ENCODE data around the gene ZNF860. TPM values are rescaled to one million over a fixed set of nuclear protein-coding genes. Genes with fewer than 3 reads are reported as not detected.

Gene ZNF860
- total RNA-seq, 3 donors from 2014 or later, result 0.63 to 1.0 (median 0.70) TPM

- DNase-seq, result no peak
- no peaks in the 10 kb centered on the region for H3K4me1 ChIP-seq (ENCODE audit: low read depth)
- TF ChIP-seq, protein P1, sequence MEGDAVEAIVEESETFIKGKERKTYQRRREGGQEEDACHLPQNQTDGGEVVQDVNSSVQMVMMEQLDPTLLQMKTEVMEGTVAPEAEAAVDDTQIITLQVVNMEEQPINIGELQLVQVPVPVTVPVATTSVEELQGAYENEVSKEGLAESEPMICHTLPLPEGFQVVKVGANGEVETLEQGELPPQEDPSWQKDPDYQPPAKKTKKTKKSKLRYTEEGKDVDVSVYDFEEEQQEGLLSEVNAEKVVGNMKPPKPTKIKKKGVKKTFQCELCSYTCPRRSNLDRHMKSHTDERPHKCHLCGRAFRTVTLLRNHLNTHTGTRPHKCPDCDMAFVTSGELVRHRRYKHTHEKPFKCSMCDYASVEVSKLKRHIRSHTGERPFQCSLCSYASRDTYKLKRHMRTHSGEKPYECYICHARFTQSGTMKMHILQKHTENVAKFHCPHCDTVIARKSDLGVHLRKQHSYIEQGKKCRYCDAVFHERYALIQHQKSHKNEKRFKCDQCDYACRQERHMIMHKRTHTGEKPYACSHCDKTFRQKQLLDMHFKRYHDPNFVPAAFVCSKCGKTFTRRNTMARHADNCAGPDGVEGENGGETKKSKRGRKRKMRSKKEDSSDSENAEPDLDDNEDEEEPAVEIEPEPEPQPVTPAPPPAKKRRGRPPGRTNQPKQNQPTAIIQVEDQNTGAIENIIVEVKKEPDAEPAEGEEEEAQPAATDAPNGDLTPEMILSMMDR (IDR thresholded peaks at IDR 0.05), result no peak
- H3K9me3 ChIP-seq, result no peaks in the 10 kb centered on the region
- no peak overlapping the region for H3K4me3 ChIP-seq
- no peaks in the 10 kb centered on the region for H3K36me3 ChIP-seq (ENCODE audit: low read depth)
- no peak for ATAC-seq
- intact Hi-C loops (cut with DNase I, micrococcal nuclease), result no loop called here
Observed at GRCh38 chr3:31937225-31937624, 44.3 kb upstream of the ZNF860 start.

DNA sequence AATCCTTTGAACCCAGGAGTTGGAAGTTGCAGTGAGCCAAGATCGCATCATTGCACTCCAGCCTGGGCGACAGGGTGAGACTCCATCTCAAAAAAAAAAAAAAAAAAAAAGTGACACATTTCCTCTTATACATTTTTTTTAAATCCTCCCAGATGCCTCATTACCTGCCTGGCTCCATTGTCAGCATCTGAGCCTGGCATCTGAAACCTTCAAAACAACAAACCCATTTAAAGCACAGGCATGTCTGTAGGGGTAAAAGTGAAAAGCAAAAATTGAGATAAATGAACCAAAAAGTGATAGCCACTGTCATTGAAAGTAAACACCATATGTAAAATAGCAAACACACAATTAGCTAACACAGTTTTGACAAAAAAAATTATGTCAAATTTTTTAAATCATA is 39.1 kb upstream of the ZNF860 start:
- TF ChIP-seq, protein P1 (IDR thresholded peaks at IDR 0.05), result no peak
- Histone ChIP-seq H3K36me3 (ENCODE audit: low read depth) (no peaks in the 10 kb centered on the region), H3K4me3 (no peak overlapping the region), H3K4me1 (ENCODE audit: low read depth) (no peaks in the 10 kb centered on the region), H3K9me3 (no peaks in the 10 kb centered on the region)
- DNase-seq, result no peak
- intact Hi-C loops (cut with DNase I, micrococcal nuclease), result no loop called here
- ATAC-seq, result no peak

DNA sequence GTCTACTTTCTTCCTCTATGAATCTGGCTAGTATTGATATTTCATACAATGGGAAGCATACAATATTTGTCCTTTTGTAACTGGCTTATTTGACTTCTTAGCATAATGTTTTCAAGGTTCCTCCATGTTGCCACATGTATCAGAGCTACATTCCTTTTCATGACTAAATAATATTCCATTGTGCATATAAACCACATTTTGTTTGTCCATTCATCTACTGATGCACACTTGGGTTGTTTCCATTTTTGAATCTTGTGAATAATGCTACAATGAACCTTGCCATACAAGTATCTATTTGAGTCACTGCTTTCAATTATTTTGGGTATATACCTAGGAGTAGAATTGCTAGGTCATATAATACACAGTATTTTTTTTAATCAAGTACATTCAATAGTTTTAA is 38.5 kb upstream of the ZNF860 start:
- Histone ChIP-seq H3K4me3 (no peak overlapping the region), H3K36me3 (ENCODE audit: low read depth) (no peaks in the 10 kb centered on the region), H3K9me3 (no peaks in the 10 kb centered on the region), H3K4me1 (ENCODE audit: low read depth) (no peaks in the 10 kb centered on the region)
- DNase-seq (no peak), ATAC-seq (no peak)
- intact Hi-C loops (cut with DNase I, micrococcal nuclease), result no loop called here
- TF ChIP-seq, protein P1 (IDR thresholded peaks at IDR 0.05), result no peak

DNA sequence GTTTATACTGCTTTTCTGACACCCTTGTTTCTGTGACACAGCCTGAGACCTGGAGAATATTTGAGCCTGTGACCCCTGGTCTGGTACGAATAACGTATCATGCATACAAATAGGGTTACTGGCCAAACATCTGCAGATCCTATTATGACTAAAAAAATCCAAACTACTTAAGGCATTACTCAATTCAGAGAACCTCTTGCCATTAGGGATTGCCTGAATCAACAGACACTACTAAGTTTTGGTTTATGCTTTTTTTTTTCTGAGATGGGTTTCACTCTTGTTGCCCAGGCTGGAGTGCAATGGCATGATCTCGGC is 35.9 kb upstream of the ZNF860 start:
- Histone ChIP-seq H3K4me3 (no peak overlapping the region), H3K4me1 (ENCODE audit: low read depth) (no peaks in the 10 kb centered on the region), H3K9me3 (no peaks in the 10 kb centered on the region), H3K36me3 (ENCODE audit: low read depth) (no peaks in the 10 kb centered on the region)
- TF ChIP-seq, protein P1 (IDR thresholded peaks at IDR 0.05), result no peak
- ATAC-seq (no peak), DNase-seq (no peak)
- intact Hi-C loops (cut with DNase I, micrococcal nuclease), result no loop called here

DNA sequence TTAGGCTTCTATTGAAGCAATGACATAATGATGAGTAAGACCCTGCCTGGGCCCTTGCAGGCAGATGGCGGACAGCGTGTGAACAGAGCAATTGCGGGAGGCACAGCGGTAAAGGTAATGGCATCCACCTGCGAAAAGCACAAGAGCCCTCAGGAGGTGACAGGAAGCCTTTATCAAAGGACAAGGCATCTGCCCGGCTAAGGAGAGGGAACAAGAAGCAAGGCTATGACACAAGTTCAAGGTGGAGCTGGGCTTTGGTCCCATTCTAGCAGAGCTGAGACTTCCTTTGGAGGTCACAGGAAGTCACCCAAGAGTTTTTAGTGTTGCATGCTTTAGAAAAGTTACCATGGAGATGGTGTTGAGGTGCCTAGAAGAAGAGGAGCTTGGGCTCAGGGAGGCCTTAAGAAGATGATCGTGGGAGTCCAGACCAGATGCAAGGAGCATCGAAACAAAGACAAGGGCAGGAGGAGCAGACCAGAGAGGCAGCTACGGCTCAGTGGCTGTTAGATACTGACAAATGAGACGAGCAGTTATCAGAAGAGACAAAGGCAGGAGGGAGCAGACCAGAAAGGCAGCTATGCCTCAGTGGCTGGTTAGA is 35.0 kb upstream of the ZNF860 start:
- intact Hi-C loops (cut with DNase I, micrococcal nuclease), result no loop called here
- Histone ChIP-seq H3K4me3 (no peak overlapping the region), H3K4me1 (ENCODE audit: low read depth) (no peaks in the 10 kb centered on the region), H3K9me3 (no peaks in the 10 kb centered on the region), H3K36me3 (ENCODE audit: low read depth) (no peaks in the 10 kb centered on the region)
- TF ChIP-seq, protein P1 (IDR thresholded peaks at IDR 0.05), result no peak
- DNase-seq (no peak), ATAC-seq (no peak)

- DNase-seq (no peak), ATAC-seq (no peak)
- Histone ChIP-seq H3K4me3 (no peak overlapping the region), H3K4me1 (ENCODE audit: low read depth) (no peaks in the 10 kb centered on the region), H3K36me3 (ENCODE audit: low read depth) (no peaks in the 10 kb centered on the region), H3K9me3 (no peaks in the 10 kb centered on the region)
- TF ChIP-seq, protein P1 (IDR thresholded peaks at IDR 0.05), result no peak
- intact Hi-C loops (cut with DNase I, micrococcal nuclease), result no loop called here
Observed at GRCh38 chr3:31947162-31947561, 34.4 kb upstream of the ZNF860 start.
